Fibroblast of skin of right biceps (primary cell): Measurements from ENCODE around the gene ARID1B.

Experiments used
- DNase-seq: peaks from one replicate; pipeline ENCODE4 v3.0.0-alpha.2; 2013

The ARID1B gene

DNA sequence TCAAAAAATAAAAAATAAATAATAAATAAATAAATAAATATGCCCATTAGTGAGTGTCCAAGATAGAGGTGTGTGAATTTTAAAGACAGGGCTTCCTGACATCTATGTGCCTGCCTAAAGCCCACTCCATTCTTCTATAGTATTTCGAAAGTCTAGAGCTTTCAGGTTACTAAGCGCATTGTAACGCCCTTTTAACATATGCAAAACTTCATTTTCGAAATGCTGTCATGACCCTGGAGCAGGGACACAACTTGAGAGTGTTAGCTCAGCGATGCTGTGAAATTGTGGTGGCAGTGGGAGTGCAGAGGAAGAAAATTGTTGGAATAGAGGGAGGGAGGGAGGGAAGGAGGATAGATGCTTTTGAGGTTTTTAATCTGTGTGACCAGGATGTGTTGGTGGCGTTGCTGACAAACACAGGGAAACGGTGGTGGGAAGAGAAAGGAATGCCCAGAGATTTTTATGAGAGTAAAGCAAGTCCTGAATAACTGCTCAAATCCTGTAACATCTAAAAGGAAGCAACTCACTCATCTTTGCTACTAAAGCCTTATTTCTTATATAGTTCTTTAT lies 169.3 kb downstream of the ARID1B start:
- DNase-seq: no peak

- DNase-seq: no peak
Observed at GRCh38 chr6:156948277-156948676, 171.1 kb downstream of the ARID1B start.

DNA sequence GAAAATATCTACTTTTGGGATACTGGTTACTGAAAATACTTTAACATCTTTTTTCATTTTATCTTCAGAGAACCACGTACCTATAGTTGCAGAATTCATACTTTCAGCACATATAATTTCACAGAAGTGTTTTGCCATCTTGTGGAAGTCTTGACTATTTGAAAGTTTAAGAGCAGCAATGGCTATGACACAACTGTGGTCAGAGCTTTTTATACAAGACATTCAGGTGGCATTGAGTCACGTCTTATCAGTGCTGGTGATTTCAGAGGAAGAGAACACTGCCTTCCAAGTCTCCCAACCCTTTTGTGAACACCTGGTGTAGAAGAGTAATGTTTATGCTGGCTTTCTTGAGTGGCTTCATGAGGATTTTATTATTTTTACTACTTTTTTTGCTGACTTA lies 171.6 kb downstream of the ARID1B start:
- peak; percentile 73 for DNase-seq

DNA sequence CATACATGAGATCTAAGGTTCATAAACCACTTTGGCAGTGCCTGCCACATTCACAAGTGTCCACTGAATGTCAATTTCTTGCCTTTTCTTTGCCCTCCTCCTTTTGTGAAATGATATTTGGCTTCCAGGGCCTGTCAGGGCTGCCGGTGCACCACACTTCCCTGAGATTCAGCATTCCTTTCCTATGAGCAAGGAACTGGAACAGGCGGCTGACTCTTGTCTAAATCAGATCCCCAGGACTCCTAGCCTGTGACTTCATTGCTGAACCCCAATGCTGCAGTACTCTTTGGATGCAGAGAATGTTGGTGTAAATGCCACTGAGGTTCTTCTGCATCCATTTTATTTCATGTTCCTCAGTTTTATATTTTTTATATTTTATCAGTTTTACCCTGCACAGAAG lies 172.2 kb downstream of the ARID1B start:
- peak; percentile 83 for DNase-seq

GRCh38 chr6:156950084-156950483 lies 172.9 kb downstream of the ARID1B start:
- no peak for DNase-seq

GRCh38 chr6:156950531-156950930 lies 173.4 kb downstream of the ARID1B start:
- DNase-seq: no peak

- DNase-seq: no peak
Observed at GRCh38 chr6:156952401-156952800, 175.2 kb downstream of the ARID1B start.

DNA sequence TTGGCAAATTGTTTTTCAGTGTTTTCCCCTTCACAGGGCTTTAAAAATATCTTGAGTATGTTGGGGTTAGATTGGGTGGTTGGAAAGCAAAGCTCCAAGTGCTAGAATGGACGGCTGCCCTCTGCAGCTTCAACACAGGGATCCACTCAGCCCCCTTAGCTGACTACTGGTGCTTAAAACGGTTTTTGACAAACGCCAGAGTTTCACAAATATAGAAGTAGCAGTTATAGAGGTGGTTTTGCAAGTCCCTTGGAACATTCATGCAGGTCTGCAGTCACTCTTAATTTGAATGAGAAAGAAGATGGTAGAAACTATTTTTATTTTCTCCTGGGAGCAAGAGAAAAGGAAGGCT lies 175.9 kb downstream of the ARID1B start:
- DNase-seq: no peak

DNA sequence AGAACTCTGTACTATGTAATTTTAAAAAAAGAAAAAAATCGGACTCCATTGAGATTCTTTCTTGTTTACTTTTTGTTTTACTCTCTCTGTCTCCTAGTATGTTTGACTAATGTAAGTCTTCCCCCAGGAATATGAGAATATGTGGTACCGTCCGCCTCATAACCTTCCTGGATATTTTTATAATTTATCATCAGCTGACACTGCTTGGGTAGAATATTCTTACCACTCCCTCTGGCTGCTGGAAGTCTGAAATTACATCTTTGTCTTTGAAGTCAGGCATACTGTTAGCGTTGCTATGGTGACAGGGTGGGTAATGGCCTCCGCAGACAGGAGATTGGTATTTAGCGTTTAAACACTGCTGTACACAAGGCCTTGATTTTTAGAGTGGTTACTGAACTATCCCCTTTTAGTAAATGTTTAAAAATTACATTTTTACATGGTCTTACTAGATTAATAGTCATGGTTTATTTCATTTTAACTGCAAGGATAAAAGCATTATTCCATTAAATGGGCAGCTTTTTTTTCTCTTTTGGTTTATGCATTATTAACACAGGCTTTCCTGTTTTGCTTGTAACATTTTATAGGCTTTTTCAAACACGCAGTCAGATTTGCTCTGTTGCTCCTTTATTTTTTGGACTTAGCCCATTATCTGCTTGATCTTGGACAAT lies 176.4 kb downstream of the ARID1B start:
- peak; percentile 99 for DNase-seq

DNA sequence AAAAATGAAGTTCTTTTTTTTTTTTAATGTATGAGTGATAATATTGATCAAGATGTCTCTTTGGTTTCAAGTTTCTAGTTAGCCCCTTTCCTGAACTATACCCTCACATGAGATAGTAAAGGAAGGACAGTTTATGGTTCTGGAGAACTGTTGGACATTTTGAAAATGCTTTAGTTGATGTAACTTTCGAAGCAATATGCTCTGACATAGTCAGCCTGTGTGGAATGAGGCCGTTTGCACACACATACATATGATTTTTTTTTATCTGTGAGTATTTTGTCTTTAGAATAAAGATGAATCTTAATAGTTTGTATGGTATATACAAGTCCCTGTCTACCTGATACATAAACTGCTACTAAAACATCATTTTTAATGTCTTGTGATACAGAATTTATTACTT lies 177.0 kb downstream of the ARID1B start:
- peak; percentile 31 for DNase-seq

- DNase-seq: no peak
Observed at GRCh38 chr6:156954816-156955215, 177.6 kb downstream of the ARID1B start.

- no peak for DNase-seq
Observed at GRCh38 chr6:156955494-156956183, 178.5 kb downstream of the ARID1B start.

DNA sequence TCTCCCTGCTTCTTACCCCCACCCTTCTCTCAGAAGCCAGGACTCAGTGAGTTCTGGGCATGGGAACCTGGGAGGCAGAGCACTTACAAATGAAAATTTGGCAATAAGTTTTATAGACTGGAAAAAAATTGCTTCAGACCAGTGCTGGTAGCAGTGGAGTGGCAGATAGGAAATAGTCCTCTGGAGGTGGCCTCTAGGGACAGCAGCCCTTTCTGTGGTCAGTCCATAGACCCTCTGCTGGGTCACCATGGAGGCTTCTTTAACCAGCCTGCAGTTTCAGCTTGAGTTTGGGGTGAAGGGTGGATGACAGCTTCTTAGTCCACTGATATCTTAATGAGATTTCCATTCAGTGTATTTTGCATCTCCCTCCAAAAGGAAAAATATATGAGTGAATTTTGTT lies 179.1 kb downstream of the ARID1B start:
- DNase-seq: no peak

GRCh38 chr6:156957931-156958547 lies 180.9 kb downstream of the ARID1B start:
- no peak for DNase-seq

- DNase-seq: no peak
Observed at GRCh38 chr6:156960525-156960924, 183.3 kb downstream of the ARID1B start.

GRCh38 chr6:156961282-156961892 lies 184.2 kb downstream of the ARID1B start:
- no peak for DNase-seq

- peak; percentile 80 for DNase-seq
Observed at GRCh38 chr6:156963712-156964700, 186.8 kb downstream of the ARID1B start.

GRCh38 chr6:156967852-156968251 lies 190.7 kb downstream of the ARID1B start:
- no peak for DNase-seq

- DNase-seq: no peak
Observed at GRCh38 chr6:156969233-156969632, 192.1 kb downstream of the ARID1B start.

- DNase-seq: no peak
Observed at GRCh38 chr6:156970595-156971112, 193.5 kb downstream of the ARID1B start.

GRCh38 chr6:156971153-156971885 lies 194.1 kb downstream of the ARID1B start:
- DNase-seq: no peak
